H1 (cell line): Measurements from ENCODE around the gene PCDHGA7.

ENCODE experiments used
- CTCF ChIP-seq, 3 experiments: IDR thresholded peaks; 1 replicate in 2 of 3; 2 replicates in 1 of 3; pipeline versions ENCODE4 v1.5.1 to v1.6.1; 2011; ENCODE audit warnings: low read length in 3 of 3, mild to moderate bottlenecking in 3 of 3, inconsistent platforms in 2 of 3, low read depth in 1 of 3, moderate library complexity in 1 of 3; ENCODE audit not compliant: insufficient read depth in 1 of 3; ENCODE audit errors: control extremely low read depth in 1 of 3
- POLR2A ChIP-seq, 2 experiments: IDR thresholded peaks; 1 replicate in 1 of 2; 2 replicates in 1 of 2; pipeline ENCODE4 v1.6.1; 2011; ENCODE audit warnings: low read depth in 2 of 2, low read length in 2 of 2, mild to moderate bottlenecking in 2 of 2; ENCODE audit errors: control extremely low read depth in 1 of 2
- TEAD4 ChIP-seq: IDR thresholded peaks from 2 replicates; pipeline ENCODE4 v1.6.1; 2012; ENCODE audit warnings: low read depth, low read length, inconsistent platforms, mixed read lengths
- YY1 ChIP-seq: IDR thresholded peaks from 2 replicates; pipeline ENCODE4 v1.6.1; 2011; ENCODE audit warnings: low read depth, mild to moderate bottlenecking, low read length

GRCh38 chr5:141343953-141344463, 38.5 kb upstream of the PCDHGA7 start:
- TF ChIP-seq YY1 = no peak
- no peak for TF ChIP-seq CTCF (IDR thresholded peaks at IDR 0.05; ENCODE audit: control extremely low read depth in 1 of 3, insufficient read depth in 1 of 3, low read depth in 1 of 3, low read length in 3 of 3)
- TF ChIP-seq POLR2A (IDR thresholded peaks at IDR 0.05; ENCODE audit: control extremely low read depth in 1 of 2, low read depth in 2 of 2, low read length in 2 of 2) = no peak
- TF ChIP-seq TEAD4 = no peak
